NCI-H2227 (cell line): ENCODE measurements around the gene PLD1.
A peak's percentile ranks its signal among the peaks of the same experiment; 100 is the strongest.

Experiments
- DNase-seq: peaks from one replicate; lab custom pipeline; 2025; ENCODE audit not compliant: unreplicated experiment; lab: John Stamatoyannopoulos, UW

The PLD1 gene

DNA sequence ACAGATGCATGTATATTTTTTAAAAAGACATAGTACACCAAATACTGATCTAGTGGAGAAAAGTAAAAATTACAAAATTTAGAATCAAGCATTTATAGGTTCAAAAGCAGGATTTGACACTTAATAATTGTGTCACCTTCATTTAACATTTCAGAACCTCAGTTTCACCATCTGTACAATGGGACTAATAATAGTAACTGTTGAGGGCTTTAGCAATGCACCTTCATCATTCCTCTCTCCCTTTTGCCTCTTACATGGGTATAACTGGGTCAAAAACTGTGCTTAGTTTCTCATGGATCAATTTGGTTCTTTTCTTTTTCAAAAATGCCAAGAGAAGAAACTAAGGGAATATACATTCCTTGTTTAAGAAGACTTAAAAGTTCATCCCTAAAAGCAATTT, 27.4 kb upstream of the PLD1 start:
- DNase-seq = no peak

- no peak for DNase-seq
These were observed 26.6 kb upstream of the PLD1 start for GRCh38 chr3:171836855-171837254.

DNA sequence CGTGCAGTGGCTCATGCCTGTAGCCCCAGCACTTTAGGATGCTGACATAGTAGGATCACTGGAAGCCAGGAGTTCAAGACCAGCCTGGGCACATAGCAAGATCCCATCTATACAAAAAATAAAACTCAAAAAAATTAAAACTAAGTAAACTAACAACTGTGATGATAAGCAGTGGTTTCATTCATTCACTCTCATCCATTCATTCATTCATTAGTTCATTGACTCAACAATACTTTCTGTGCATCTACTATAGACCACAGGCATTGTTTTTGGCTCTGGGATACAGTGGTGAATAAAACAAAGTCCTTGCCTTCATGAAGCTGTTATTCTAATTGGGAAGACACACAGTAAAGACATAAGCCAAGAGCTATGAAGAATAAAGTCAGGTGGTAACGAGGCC, 25.3 kb upstream of the PLD1 start:
- no peak for DNase-seq

DNA sequence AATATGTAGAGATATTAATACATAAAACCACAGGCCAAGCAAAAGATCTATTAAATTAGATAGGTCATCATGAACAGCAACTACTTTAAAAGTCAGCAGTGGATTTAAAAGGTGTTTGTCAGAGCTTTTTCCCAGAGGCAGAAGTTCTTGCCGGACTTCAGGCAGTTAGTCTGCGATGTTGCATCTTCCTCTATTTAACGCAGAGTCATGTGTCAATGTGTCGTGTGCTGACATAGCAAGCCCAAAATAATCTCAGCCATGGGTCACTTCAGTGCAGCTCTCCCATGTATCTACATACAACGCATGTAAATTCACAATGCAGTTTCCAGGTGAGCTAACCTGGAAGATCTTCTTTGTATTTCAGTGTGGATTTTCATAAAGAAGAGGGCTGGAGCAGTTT, 24.8 kb upstream of the PLD1 start:
- no peak for DNase-seq

- no peak for DNase-seq
These were observed 24.1 kb upstream of the PLD1 start for GRCh38 chr3:171834461-171834801.

DNA sequence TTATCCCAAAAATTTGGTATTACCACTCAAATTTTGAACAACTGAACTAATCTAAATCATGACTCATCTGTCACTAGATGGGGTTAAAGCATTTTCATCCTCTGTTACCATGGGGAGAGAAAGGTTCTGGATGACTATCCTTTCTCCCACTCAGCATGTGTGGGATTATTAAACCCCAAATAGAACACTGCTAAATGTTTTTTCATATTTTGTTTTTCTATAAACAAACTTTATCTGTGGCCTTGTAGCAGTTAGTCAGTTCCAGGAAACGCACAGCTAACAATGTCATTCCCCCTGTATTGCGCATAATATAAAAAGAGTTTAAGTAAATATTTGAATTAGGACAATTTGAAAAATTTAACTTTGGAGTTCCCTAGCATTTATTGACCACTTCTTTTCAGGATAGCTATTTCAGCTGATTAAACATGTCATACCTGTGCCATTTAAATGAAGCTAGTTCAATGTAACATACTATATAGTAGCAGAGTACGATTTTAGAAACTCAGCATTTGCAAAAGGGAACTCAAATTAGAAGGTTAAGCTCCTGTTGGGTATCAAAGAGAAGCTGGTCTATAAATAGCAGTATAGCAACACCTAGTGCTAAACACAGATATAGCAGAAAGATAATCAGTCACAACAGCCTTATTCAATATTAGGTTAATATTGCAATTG, 23.6 kb upstream of the PLD1 start:
- peak; percentile 12 for DNase-seq

DNA sequence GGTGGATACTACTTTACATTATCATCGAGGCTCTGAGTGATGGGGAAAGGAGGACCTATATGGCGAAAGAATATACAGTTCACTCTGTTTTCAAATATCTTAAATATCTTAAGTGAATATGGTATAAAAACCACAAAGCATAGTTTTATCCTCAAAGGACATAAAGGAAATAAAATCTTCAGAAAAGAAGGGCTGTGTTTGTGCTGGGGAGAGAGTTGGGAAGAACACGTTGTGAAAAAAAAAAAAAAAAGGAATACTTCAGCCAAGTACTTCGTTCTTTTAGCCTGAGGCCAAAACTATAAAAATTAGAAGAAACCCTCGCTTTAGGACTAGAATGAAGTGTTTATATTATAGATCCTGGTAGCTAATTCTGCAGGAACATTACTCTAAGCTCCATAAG, 22.7 kb upstream of the PLD1 start:
- no peak for DNase-seq

DNA sequence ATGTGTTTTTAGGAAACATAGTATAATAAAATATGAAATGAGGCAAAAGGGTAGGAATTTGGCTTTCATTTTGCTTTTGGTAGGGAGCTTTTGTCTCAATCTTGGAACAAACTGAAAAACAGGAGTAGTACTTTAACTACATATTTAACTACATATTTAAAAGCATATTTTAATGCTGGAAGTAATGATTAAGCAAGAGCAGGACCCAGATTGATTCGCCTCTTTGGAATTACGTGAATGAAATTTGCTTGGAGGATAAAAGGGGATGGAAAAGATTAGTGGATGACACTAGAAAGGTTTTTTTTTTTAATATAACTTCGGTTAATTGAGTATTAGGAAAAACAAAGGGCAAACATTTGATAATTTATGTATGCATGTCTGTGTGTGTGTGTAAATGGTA, 21.7 kb upstream of the PLD1 start:
- DNase-seq = no peak

DNA sequence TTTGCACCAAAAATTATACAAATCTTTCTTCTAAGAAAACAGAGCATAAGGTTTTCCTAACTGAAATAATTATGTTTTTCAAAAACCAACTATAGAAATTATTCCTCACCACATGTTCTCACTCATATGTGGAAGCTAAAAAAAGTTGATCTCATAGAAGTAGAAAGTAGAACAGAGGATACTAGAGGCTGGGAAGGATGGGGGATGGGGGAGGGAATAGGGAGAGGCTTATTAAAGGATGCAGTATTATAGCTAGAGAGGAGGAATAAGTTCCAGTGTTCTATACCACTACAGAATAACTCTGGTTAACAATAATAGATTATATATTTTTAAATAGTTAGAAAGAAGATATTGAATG, 20.2 kb upstream of the PLD1 start:
- DNase-seq = no peak

GRCh38 chr3:171829841-171830517, 19.7 kb upstream of the PLD1 start:
- peak; percentile 70 for DNase-seq

DNA sequence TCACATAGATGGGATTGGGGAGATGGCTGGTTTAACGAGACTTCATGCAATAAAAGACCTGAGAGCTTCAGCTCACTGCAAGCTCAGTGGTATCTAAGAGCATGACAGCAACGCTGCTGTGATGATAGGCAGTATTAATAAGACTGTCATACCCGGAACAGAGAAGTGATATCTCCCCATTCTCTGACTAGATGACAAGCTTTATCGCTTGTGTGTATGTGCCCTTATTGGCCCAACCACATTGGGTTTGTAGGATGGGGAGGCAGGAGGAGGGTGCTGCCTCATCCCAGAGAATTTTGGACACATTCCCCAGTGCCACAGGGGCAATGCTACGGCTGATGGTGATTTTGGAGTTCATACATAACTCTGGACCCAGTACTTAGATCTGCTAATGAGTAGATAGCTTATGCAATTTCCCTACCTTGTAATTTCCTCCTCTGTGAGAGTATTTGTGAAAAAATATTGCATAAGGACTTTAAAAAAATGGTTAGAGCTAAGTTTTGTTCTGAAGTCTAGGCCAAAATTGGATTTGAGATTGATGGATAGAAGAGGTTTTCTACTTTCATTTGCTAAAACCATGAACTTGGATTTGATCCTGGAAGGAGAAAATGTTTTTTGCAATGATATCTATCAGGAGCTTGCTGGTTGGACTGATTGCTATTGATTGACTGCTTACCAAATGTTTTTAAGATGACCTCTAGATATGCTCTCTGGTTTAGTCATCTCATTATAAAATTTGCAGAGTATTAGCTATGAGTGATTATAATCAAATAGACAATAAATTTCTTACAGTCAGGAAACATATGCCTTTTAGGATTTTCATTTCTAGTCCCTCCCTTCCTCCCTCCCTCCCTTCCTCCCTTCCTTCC, 18.9 kb upstream of the PLD1 start:
- no peak for DNase-seq

DNA sequence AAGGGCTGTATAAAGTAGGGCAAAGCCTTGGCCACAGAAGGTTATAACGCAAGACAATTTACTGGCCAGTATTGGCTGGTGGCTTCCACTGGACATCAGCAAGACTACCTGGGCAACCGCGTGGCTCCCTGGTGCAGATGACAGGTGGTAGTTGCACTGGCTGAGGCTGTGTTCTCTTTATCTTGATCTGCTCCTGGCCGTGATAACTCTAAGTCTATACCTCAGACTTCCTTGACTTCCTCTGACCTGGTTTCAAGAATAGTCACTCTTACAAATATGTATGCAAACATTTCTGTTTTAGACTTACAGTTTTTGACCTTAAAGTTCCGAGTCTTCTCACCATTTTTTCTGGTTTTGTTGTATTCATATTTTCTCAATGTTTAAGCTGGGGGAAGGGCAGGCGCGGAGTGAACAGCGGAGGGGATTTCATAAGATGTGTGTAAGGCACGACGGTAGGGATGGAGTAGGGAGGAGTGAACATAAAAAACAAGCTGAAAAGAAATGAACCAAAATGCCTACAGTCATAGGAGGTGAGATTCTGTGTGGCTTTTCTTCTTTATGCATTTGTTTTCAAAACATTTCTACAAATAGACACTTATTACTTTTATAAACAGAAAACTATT, 17.7 kb upstream of the PLD1 start:
- no peak for DNase-seq

DNA sequence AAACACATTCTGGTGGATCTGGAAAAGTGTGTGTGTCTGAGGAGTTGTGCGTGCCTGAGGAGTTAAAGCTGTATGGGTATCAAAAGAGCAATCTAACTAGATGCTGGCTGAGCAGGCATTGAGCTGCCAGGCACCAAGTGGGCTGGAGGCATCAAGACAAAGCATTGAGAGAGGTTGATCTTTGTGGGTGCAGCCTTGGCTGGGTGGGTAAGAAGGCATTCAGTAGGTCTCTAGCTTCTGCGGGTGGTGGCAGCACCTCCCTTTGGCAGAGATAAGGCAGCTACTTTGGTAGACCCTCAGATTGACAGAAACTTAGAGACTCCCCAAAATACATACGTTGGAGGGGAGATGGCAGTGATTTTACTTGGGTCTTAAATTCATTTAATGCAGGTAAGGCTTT, 17.1 kb upstream of the PLD1 start:
- DNase-seq = no peak

DNA sequence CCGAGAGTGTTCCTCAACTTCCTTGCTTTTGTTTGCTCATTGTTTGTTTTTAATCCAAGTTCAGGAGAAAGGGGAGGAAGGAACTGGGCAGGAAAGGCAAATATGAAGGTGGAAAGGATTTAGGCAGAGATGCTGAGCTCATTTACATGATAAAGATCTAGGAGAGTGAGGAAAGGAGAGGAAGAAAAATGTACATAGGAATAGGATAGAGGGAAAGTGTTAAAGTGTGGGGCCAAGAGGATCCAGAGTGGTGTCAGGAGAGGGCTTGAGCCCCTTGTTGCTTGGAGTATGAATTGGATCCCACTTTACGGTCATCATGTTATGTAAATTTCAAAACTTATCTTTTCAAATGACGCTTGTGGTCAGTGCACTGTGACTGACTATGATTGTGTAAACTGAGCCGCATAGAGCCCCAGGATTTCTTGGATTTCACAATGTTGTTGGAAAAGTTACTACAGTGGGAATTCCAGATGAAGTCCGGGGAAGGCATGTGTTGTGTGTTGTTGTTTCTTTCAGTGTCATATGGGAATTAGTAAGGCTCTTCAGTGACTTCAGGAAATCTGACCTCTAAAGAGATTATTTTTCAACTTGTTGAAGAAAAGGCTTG, 15.0 kb upstream of the PLD1 start:
- DNase-seq = no peak

DNA sequence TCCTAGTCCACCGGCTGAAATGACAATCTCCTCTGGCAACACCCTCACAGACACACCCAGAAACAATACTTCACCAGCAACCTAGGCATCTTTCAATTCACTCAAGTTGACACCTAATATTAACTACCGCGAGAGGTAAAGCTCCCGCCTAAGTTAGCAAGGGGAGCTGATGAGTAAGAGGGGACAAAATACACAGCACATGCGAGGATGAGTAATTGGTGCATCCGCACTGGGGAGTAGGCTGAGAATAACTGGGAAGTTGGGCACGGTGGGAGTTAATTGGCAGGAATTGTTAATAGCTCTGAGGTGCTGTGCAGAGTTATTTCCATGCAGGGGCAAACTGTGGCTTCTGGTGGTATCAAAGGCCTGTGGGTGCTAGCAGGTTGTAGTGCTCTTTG, 14.5 kb upstream of the PLD1 start:
- no peak for DNase-seq

DNA sequence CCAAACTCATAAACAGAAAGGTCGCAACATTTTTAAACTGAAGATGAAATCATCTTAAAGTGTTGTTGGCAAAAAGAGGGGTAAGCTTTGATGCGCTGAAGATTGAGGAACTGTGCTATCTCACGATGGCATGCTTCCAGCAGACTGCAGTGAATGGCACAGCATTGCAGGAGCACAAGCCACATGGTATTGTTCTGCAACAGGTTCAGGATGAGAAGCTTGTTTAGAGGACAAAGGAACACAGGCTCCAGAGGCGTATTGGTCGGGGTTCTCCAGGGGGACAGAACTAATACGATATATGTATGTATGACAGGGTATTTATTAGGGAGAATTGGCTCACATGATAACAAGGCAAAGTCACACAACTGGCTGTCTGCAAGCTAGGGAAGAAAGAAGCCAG, 13.8 kb upstream of the PLD1 start:
- no peak for DNase-seq

DNA sequence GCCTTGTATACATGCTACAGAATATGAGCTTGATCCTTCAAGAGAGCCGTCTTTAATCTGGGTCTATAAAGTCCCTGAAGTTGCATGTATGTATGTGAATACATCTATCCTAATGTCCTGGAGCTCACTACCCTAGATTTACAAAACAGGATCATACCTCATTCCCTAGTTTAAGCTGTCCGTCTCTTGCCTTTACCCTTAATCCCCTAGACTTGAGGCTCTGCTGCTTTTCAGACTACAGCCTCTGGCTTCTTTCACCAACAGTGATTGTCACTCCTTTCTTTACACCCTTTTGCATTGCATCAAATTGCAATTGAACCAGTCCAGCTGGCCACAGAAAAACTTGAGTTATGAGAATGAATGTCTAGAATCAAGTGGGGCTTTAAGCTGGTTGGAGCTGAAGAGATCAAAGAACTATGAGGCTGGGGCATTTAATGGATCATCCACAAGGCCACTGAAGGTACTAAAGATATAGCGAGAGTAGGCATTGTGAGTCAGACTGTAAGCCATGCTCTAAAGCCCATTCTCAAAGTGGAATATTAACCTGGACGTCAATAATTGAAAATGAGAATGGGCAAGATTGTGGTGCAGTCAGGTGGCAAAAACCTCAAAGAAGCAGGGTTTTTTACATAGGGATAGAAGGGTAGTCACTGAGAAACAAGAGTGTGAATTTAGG, 12.3 kb upstream of the PLD1 start:
- DNase-seq = no peak

DNA sequence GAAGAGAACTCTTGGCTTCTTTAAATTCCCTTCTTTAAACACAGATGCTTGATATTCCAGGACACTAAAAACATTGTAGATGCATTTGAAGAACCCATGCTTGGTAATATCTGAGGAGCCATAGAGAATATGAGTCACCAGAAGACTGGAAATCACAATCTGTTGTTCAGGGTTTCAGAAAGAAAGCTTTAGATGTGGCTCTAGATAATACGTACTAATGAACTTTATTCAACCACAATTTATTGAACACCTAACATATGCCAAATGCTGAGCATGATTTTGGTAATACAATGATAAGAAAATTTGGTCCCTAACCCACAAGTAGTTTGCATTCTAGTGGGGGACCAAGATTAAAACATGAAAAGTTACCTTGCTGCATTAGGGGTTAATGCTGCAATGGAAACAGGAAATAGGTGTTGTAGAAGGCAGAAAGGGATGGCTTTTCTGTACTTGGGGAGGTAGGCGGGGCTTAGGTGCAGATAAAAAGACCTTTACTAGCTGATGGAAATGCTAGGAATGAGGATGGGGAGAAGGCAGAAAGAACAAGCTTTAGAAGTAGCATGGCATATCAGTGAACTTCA, 11.6 kb upstream of the PLD1 start:
- DNase-seq = no peak

DNA sequence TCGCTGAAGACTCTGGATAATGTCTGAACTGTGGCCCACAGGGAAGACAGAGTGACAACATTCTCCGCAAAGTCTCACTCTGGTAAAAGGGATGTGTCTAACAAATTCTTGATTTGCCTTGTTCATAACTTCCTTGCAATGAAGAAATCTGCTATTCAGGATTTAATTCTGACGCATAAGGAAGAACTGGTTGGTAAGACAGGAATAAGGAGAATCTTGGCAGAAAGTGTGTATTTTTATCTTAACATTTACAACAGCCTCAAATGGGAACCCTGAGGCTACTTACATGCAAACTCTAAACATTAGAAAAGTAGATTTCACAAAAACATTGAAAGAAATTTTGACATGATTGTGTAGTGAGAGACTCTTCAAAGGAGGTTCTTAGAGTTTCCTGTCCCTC, 10.8 kb upstream of the PLD1 start:
- no peak for DNase-seq

- DNase-seq = no peak
These were observed 7.0 kb upstream of the PLD1 start for GRCh38 chr3:171817074-171817800.
